Activated T-cell treated with anti-CD3 and anti-CD28 coated beads for 4 hours (primary cell): ENCODE results near the gene EPHB3.

Source experiments
- DNase-seq: peaks from one replicate; pipeline ENCODE4 v3.0.0-alpha.2; 2020

EPHB3 gene

DNA sequence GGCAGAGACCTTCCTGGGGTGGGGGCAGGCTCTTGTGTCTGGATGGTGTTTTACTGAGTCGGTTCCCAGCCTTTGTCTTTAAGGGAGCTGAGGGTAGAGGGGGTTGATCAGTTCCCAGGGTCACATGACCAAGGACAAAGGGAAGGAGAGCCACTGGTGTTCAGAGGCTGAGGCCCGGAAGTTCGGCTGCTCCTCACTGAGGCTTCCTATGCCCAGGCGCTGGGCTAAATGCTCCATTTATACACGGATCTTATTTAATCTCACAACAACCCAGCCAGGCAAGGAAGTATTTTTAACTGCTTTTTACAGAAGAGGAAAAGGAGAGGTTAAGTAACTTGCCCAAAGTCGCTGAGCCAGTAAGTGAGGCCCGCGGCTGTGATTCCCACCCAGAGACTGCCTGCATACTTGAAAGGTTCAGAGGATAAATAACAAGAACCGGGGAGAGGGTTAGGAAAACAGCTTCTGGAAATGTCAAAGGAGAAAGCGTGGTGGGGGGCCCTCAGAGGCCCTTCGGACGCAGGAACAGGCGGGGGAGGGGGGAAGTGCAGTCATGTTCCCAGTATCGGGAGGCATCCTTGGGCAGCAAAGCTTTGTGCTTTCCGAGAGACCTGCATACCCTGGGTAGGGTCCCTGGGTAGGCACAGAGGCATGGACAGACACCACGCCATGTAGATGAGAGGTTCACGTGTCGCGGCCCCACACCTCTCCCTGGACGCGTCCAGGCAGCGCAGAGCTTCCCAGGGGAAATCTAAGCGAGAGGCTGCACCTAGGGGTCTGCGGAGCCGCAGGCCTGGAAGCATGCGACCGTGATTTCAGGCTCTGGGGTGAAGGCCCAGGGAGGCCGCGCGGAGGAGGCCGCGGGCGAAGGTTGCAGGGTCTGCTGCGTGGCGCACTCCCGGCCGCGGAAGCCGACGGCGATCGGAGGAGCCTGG lies 21.3 kb downstream of the EPHB3 start:
- no peak for DNase-seq

DNA sequence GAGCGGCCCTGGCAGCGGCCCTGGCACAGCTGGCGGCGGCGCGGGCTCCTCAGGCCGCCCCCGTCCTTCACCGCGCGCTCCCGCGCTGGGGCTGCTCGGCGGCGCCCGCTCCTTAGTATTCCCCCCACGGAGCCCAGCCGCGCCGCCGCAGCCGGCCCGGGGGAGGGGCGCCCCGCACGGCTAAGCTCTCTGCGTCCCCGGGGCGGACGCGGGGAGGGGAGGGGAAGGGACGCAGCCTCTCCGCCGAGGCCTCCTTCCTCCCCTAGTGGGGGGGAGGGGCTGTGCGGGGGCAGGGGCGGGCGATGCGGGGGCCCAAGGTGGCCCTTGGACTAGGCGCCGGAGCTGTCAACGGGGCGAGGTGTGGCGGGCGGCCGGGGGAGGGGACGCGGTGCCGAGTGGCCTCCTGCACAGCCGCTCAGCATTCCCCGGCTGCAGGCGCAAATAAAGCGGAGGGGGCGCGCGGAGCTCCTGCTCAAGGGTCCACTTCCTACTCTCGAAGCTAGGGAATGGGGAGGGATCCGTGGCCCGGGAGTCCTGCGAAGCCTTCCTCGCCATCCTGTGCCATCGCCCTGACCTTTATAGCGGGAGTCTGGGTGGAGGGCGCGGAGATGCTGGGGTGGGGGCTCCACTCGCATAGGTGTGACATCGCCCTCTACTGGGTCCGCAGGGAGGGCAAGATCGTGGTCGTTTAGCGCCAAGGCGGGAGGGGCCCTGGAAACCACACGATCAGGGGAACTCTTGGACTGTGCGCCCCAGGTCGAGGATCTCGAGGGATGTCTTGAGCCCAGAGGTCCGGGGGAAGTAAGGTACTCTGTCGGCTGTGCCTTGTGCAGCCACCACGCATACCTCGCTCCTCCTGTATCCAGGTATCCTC lies 22.2 kb downstream of the EPHB3 start:
- DNase-seq, result no peak

DNA sequence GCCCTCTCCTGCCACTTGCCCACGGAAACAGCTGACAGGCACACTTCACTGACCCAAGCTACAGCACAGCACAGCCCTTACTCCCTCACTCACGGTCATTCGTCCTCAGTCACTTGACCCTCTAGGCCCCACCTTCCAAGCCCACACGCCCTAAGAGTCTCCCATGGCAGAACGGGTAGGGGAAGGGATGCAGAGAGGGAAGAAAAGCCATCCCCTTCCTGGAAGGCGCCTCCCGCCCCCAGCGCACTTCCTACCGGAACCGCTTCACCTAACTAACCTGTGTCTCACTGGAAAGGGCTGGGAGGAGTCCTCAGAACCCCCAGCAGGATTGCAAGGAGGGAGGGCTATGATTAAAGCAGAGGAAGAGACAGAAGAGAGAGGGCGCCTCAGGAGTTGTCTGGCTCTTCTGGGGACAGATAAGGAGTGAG lies 22.9 kb downstream of the EPHB3 start:
- no peak for DNase-seq

DNA sequence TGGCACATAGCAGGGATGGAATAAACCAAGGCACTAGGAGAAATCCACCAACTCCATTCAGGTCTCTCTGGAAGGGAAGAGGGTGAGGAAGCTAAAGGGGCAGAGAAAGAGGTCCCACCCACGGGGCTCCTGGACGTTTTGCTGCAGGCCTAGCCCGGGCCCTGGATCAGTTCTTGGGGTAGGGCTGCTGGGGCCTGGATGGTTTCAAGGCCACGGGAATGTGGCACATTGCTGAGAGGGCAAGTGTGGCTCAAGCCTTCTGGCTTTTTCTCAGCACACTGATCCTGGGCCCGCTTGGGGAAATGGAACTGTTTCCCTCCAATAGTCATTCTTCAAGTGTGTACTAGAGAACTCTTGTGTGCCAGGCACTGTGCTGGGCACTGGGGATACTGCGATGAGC lies 24.0 kb downstream of the EPHB3 start:
- DNase-seq, result no peak

DNA sequence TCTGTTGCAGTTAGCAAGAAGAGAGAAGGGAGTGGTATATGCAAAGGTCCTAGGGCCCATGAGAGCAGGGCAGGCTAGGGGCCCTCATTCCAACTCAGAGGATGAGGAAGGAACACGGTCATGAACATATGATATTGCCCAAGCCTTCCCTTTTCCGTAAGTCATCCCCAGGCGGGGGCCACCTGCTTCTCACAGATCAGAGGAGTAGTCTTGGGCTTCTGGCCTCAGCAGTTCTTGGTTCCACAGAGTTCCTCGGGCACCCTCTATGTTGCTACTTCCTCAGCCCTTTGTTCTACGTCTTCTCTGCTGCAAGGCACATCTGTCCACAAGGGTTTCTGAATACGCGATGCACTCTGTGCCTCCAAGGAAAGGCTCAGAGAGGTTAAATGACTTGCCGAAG lies 25.3 kb downstream of the EPHB3 start:
- no peak for DNase-seq

DNA sequence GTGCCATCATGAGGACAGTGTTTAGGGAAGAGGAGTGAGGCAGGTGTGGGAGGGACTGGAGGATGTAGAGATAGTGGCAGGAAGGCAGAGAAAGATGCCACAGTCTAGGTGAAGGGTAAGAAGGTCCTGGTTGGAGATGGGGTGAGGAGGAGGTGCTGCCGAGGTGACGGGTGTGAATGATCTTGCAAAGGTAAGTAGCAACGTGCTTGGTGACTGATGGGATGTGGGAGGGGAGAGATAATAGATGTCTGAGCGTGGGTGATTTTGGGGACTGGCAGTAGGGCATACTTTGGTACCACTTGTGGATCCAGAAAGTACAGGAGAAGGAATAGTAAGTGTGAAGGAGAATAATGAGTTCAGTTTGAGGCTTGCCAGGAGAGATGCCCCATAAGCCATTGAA lies 27.2 kb downstream of the EPHB3 start:
- no peak for DNase-seq

DNA sequence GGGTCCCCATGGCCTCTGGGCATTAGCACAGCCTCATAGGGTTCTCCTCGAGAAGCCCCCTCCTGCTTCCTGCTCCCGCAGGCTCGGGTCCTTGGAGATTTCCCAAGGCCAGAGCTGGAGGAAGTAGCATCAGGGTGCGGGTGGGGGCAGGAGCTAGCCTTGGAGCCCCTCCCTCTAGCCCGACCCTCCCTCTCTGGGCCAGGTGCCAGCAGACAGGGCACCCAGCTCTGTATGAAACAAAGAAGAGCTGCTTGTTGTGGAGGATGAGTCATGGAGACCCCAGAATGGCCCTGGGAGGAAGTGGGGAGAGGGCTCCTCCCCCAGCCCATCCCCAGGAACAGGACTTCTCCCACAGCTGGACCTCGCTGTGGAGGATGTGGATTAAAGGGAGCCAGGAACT lies 29.2 kb downstream of the EPHB3 start:
- DNase-seq, result no peak

DNA sequence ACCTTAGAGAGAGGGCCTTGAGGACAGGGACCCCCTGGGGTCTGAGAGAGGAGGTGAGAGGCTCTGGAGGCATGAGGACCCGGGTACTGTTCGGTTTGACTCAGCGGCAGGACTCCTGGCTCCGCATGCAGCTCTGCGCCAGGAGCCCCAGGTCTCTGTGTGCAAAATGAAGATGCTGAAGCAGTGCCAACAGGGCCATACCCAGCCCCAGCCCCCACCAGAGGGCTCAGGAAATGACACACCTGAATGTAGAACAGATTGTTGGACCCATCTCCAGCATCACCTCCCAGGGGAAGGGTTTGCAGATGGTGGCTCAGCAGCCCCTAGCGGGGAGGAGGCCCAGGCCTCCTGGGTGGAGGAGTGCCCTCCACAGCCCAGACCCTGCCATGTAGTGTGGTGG lies 30.2 kb downstream of the EPHB3 start:
- DNase-seq, result no peak

DNA sequence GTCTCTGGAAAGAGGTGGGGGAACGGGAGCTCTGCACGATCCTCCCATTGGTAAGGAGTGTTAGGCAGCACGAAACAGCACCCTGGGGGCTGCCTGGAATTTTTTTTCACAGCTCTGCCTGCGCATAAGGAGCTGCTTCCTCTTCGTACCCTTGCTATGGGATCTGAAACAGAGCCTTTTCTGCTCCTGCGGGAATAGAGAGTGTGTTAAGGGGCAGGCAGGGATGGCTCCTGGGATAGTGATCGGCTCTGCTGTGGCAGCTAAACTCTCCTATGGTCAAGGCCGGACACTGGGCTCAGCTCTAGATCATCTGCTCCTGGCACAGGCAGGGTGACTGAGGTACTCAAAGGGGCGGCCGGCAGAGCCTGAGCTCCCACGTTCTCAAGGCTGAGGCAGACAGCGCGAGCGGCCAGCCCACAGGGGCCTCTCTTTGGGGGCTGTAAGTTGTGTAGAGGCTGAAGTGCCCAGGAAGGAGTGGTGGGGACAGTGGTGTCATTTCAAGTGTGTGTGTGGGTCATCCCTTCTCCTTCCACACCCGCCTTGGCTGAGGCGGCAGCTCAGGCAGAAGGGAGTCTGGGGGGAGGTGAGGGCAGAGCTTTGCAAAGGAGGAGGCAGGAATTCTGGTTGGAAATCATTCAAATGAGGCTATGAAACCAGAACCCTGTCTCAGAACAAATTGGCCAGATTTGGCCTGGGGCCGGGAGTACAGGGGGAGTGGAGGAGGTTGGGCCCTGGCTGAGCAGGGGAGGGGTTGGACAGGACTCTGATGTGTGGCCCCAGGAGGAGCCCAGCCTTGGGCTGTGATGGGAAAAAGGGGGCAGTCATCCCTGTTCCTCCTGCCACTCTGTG lies 31.0 kb downstream of the EPHB3 start:
- DNase-seq, result no peak

DNA sequence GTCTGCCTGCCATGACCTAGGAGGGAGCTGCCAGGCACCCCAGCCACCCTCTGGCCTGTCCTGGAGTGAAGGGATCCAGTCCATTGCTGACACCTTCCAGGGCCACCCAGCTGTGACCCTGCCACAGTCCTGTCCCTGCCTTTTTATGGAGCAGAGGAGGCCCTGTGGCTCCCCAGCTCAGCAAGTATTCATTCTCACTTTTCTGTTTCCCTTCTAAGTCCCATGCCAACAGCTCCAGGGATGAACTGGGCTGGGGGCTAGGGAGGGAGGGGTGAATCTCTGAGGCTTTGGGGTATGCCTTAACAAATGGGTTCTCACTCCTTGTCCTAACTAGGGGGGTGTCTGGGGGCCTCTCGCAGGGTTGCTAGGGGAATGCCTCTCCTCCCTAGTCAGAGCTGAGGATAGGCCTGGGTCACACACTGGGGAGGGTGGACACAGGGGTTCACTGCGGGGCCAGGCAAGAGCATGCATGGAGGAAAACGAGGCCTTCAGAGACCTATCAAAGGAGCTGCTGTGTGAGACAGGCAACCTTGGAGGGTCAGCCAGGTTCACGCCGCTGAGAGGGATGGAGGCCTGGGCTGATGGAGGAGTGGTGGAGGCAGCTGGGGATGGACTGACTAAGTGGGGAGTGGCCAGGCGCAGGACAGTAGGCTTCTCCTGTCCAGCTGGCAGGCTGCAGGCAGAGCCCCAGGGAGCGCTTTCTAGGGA lies 31.8 kb downstream of the EPHB3 start:
- DNase-seq, result no peak

DNA sequence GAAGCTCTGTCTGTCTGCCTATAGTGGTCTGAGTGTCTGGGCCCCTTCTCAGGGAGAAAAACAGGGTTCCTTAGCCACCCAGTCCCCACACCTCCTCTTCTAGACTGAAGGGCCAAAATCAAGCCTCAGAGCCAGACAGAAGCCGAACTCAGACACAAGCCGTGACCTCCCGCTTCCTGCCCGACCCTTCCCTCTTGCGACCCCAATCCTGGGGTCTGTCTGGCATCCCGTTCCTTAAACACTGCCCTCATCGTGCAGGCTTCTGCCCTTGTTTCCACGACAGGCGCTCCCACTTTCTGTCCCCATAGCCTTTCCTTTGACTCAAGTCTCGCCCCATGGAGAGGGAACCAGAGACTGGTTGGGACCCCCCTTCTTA lies 32.3 kb downstream of the EPHB3 start:
- DNase-seq, result no peak

DNA sequence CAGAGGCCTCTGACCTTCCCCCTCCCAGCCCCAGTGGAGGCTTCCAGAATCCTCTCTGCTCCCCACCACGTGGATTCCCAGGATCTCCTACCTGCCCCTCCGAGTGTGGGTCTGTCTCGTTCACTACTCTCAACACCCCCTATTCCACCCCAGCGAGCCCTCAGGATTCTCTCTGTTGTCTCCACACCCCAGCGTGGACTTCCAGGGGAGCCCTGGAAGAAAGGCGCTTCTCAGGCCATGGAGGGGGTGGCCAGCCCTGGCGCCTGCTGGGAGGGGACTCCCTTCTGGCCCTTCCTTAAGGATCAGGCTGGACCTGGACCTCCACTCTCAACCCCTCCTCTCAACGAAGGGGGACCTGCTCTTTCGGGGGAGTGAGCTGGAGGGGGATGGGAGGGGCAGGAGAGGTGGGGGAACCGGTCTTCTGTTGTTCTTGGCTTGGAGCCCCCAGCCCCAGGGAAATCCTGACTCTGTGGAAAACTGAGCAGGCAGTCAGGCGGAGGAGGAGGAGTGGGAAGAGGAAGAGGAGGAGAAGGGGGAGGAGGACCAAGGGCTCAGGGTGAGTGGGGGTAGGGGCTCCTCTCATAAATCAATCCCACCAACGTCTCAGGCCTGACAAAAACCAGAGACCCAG lies 32.9 kb downstream of the EPHB3 start:
- no peak for DNase-seq

DNA sequence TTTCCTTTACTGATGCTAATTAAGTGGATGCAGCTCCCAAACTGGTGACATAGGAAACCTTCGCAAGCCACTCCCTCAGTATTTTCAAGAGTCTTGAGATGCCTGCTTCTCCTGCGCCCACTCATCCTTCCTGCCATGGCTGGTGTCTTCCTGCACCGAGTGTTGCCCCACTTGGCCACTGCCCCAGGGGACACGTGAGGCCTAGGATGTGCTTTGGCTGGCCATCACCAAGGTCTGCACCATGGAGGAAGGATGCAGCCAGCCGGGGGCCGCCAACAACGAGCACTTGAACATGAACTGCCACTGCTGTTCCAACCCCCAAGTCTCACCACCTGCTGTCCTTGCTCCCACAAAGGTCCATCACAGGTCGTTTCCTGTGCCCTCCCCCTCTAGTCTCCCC lies 34.1 kb downstream of the EPHB3 start:
- DNase-seq, result no peak

DNA sequence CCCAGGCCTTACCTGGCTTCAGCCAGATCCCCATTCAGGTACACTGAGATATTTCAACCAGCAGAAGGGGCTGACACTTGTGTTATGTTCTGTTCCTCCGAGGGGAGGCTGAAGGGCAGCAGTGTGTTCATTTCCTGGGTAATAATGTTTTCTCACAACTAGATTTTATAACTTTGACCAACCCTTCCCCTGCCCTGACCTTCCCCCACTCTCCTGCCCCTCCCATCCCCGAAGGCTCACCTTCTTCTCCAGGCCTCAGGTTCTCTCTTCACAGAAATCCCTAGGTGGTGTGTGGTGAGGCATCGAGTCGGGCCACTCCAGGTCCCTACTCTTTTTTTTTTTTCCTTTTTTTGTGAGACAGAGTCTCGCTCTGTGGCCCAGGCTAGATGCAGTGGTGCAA lies 34.6 kb downstream of the EPHB3 start:
- DNase-seq, result no peak

DNA sequence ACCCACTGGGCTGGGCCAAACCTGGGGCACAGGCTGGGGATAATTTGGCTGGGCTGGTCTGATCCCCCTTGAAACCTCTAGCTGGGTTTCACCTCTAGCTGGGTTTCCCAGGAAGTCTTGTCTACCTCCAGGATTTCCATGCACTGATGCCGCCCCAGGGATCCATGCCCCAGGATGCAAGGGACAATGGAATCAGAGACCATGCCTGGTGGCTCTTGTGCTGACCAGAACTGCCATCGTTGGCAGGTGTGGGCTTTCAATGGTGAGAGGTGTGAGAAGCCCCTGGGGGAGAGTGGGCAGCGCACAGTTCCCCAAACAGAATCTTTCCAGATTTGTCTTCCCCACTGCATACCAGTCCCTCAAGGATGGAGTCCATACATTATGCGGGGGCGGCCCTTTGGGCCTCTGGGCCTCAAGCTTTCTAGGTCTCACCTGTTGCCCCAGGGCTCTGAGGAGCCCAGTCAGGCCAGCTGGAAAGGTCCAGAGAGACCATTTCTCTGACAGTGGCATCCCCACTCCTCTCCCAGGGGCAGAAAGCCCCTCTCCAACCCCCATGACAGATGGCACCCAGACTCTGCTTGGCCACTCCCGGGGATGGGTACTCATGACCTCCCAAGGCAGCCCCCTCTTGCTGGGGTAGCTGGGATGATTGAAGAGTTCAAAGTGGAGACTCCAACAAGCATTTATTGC lies 35.4 kb downstream of the EPHB3 start:
- no peak for DNase-seq

DNA sequence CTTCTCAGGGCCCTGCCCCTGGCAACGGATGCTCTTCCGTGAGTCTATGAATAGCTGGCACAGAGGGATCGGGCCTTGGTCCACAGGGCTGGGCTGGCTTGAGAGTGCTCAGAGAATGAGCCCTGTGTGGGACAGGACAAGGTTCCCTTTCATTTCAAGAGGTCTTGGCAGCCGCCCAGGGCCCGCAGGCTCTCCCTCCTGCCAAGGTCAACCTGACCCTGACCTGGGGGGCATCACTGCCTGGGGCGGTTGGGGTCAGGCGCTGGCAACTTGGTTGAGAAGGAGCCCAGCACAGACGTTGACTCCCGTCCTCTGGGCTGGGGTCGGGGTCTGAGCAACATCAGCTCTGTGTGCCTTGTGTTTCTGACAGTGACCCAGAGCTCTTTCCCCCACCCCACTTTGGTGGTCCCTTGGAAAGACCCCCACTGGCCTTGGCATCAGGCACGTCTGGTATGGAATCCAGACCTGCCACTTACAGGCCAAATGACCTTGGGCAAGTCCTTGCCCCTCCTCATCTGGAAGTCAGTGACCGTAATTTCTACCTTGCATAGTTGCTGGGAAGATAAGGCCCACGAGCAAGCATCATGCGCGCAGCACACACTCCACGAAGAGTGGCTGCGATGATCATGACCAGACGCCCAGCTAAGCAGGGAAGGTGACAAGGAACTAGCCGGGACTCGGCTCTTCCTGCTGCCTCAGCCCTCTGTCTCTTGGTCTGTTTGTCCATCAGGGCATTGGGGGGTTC lies 36.4 kb downstream of the EPHB3 start:
- DNase-seq, result no peak

DNA sequence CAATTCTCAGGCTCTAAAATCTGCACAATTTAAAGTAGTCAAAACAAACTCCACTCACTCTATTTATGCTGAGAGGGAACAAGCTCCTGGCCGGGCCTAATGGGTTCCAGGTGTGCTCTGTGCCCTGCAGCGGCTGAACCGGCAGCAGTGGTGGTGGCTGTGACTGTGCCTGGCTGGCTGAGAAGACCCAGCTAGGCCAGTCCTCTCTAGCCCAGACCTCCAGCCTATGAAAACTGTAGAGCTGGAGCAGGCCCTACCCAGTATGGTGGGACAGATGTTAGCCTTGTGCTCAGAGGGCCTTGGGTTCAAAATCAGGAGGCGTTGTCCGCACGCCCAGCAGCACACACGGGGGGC lies 37.0 kb downstream of the EPHB3 start:
- no peak for DNase-seq

DNA sequence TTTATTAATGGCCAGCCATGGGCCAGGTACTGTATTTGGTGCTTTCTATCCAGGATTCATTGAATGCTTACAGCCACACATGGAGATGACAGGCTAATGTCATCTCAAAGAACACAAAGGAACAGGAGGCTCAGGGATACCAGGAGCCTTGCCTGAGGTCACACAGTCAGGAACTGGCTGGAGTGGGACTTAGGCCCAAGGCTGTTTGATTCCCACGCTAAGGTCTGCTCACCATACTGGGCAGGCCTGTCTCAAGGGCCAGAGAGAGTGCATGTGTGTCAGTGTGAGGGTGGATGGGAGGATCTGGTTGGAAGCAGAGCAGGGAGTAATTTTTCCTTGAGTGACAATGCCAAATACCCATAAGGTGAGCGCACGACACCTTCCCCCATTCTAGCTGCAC lies 37.6 kb downstream of the EPHB3 start:
- DNase-seq, result no peak

DNA sequence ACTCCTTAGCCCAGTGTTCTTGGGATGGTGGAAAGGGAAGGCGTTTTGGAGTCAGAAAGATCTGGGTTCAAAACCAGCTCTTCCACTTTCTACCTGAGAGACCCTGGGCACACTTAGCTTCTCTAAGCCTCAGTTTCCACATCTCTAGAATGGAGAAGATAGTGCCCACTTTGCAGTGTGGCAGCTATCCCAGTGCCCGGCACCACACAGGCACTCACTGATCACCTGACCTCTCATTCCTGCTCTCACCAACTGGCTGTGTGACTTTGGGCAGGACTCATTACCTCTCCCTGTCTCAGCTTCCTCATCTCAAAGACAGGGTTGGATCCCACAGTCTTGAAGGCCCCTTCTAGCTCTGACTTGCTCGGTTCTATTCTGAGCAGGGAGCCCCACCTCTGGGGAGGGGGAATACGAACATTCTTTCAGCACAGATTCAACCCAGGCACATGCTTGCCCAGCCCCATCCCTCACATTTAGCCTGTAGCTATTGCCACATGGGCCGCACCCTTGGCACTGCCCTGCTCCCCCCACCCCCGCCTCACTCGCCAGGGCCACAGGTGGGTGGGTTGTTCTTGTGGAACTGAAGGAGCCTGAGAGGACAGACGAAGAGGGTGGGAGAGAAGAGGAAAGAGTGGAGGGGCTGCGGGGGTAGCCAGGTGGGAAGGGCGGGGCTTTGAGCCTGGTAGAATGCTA lies 39.2 kb downstream of the EPHB3 start:
- no peak for DNase-seq
